NCI-H2081 (cell line): Measurements from ENCODE around the gene DDX41.
"Not testable (repeated sequence)": the region's sequence is repeated elsewhere in the genome, so short reads cannot be mapped to it uniquely, and the experiment has no call there.

Experiments used
- DNase-seq, 2 experiments: peaks; one replicate each; lab custom pipeline; 2025; lab: John Stamatoyannopoulos, UW

The DDX41 gene

DNA sequence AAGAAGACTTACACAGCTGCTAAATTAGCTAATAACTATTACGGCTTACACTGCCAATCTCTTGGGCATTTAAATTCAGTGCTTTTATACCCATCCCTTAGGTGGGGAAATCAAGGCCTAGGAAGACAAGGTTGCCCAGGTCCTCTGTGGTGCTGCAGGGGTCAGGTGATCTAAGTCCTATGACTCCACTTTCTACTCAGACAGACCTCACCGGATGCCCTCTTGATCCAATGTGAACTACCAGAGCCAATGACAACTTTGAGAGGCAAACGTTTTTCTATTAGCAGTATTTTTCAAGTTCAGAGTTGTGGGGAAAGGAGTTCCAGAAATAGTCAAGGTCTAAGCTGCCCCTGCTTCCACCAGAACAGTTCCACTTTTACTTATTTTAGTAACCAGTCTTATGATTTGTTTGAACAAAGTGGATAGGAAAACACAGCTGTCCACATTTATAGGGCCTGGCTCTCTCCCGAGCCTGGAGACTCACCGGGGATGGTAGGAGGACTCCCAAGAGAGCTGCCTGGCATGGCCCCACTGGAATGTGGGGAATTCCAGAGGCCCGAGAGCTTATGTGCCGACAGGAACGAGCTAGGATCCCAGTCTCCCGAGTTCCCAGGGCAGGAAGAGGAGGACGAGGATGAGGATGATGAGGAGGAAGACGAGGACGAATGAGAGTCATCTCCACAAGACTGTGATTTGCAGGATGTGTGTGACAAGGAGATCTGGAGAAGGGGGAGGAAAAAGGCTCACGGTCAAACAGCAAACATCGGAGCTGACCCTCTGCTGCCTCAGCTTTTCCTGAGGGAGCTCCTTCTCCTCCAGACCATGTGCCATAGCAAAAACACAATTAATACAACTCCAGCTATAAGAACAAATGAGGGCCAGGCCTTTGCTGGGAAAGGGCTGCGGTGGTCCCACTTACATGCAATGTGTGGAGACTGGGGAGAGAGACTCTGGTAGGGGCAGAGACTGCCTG lies 20.9 kb upstream of the DDX41 start:
- DNase-seq: no peak

DNA sequence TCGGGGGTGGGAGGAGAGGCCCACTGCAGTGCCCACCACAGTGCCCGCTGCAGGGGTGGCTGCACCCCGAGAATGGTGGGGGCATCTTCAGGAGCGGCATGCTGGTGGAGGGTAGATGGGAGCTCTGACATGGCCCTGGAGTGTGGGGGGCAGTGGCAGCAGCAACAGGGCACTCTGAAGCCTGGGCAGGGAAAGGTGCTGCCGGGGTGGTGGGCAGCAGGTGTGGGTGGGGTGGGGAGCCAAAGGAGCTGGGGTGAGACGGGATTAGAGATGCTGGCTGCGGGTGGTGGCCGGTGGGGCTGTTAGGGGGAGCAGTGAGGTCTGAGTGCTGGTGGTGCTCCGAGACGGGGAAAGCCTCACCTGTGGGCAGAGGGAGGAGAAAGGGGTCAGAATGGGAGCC lies 19.6 kb upstream of the DDX41 start:
- DNase-seq: no peak

DNA sequence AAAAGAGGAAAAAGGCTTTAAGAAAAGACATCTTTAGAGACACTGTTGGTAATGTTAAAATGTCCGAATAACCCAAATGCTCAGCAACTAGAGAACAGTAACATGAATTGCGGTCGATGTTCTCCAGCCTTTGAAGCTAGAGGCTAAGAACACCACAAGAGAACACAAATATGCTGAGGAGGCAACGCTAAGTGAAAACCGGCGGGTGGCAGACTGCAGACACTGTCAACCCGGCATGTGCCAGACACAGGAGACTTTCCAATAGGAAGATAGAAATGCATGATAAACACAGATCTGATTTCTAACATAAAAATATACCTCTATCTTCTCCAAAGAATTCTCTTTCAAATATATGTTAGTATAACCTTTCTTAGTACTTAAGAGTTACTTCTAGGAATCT lies 18.4 kb upstream of the DDX41 start:
- DNase-seq: no peak

DNA sequence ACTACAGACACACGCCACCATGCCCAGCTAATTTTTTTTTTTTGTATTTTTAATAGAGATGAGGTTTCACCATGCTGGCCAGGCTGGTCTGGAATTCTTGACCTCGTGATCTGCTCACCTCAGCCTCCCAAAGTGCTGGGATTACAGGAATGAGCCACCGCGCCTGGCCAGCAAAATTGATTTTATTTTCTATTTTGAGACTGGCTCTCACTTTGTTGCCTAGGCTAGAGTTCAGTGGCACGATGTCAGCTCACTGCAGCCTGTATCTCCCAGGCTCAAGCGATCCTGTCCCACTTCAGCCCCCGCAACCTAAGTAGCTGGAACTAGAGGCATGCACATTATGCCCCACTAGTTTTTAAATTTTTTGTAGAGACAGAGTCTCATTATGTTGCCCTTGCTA lies 17.7 kb upstream of the DDX41 start:
- DNase-seq: not testable (repeated sequence)

DNA sequence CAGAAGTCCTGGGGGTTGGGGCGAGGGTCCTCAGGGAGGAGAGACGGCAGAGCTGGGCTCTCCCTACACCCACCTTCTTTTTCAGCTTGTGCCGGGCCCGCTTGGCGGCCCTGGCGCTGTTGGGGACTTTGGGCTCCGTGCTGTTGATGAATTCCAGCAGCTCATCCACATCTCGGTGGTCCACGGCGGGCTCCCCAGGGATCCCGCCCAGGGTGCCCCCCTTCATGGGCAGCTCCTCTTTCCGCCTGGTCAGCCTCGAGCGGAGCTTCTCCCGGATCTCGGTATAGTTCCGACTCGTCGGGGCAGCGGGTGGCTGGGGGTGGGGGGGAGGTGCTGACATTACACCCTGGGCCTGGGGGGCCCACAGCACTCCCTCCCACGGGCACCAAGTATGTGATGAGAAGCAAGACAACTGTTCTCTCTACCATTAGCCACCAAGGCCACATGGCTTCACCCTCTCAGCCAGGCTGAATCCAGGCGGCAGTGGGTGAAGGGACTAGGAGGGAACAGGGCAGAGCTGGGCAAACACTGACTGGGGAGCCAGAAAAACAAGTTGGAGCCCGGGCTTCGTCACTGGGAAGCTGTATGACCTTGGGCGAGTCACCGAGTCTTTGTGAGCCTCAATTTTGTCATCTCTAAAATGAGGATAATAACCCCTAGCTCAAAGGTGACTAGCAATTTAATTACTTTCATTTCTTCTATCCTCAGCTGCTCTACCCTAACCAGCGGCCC lies 14.6 kb upstream of the DDX41 start:
- no peak for DNase-seq

DNA sequence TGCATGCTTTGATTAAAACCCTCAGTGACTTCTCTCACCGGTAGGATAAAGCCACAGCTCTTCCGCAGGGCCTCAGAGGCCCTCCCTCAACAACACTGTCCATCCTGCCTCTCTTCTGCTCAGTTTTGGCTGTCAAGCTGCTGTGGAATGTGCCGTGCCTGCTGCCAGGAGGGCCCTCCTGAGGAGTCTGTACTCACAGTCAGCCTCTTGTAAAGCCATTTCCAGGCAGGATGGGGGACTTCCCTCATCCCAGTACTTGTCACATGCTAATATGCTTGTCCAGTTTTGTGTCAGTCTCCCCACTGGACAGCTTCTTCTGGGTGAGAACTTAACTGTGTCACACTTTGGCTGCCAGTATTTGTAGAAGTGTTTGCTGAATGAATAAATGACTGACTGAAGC lies 13.9 kb upstream of the DDX41 start:
- DNase-seq: no peak

DNA sequence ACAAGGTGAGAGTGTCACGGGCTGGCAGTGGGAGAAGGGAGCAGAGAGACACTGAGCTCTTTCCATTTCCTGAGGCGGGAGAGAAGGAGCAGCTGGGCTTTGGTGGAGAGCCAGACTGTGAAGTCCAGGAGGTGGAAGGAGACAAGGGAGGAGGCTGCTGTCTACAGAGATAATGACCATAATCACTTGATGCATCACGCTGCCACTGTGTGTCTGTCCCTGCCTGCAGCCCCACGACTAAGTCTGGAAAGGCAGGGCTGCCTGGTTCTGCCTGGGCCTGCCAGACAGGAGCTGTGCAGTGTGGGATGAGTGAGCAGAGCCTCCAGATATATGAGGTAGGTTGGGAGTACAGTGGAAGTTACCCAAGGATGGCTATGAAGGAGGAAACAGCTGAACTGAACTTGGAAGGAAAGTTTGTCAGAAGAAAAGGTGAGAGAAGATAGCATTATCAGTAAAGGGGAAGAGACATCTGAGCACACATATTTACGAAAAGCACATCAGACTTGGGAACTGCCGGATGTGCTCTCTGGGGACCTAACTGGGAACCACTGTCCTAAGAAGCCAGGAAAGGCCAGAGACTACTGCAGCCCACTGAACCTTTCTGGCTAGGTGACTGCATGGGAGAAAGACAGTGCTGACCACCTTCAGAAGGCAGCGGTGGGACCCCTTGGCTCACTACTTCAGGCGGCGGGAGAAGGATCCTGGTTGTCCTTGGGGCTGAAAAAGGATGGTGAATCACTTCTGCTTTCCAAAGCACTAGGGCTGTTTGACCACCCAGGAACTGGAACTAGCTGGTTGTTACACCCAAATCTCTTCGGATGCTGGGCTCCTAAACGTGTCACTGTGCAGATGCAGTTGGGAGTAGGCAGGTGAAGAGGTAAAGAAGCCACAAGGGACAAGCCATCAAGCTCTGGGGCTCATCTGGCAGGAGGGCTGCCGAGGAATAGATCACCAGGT lies 12.8 kb upstream of the DDX41 start:
- no peak for DNase-seq

DNA sequence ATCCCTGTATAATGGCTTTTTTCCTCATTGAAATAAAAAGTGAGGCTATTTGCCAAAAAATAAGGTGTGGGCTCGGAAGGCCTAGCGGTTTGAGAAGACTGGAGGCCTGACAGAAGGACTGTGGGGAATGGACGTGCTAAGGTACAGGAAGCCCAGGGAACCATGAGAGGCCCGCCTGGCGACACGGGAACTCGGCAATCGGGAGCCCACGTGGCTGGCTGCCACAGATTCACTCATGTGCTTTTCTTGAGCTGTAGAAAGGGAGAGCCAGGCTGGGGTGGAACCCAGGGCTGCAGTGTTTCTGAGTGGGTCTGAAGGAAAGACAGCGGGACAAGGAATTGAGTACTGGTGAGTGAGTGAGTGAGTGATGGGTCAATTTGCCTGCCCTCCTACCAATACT lies 11.9 kb upstream of the DDX41 start:
- DNase-seq: no peak

DNA sequence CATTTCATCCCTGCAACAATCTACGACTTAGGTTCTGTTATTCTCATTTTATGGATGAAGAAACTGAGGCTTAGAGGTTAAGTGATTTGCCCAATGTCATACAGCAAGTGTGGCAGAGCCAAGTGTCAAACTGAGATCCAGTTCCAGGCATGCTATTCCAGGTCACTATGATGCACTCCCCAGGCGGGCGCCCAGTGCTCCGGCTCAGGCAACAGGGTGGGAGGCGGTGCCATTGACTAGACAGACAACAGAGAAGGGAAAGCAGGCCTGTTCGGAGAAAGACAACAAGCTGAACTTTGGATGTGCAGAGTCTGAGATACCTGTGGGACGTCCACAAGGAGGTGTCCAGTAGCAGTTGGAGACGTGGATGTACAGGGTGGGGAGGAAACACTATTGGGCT lies 10.8 kb upstream of the DDX41 start:
- no peak for DNase-seq

DNA sequence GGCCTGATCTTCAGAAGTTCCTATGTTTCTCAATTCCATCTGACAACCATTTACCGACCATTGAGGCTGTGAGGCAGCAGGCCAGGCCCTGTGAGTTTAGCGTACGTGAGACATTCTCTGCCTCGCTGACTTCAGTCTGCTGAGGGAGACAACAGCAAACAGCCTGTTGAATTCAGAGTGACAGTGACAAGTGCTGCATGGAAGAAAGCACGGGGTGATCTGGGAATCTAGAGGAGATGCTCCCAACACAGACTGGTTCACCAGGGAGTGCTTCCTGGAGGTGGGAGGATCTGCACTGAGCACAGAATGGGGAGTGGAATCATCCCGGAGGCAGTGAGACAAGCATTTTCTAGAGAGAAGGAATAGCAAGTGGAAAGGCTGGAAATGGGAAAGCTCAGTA lies 10.0 kb upstream of the DDX41 start:
- no peak for DNase-seq

DNA sequence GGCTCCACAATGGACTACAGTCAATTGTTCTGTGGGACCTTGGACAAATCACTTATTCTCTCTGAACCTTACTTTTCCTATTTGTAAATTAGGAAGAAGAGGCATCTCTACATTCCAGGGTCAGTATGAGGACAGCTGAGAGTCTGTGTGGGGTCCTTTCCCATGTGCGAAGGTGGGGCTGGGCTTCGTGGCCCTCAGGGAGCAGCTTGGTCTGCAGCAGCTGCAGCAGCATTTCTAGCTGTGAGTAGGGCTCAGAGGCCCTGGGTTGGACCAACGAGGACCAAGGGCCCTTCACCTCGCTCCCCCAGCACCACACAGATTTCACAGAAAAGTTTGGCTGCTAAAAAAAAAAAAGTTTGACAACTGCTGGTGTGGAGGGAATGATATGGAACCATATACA lies 9.4 kb upstream of the DDX41 start:
- DNase-seq: no peak

DNA sequence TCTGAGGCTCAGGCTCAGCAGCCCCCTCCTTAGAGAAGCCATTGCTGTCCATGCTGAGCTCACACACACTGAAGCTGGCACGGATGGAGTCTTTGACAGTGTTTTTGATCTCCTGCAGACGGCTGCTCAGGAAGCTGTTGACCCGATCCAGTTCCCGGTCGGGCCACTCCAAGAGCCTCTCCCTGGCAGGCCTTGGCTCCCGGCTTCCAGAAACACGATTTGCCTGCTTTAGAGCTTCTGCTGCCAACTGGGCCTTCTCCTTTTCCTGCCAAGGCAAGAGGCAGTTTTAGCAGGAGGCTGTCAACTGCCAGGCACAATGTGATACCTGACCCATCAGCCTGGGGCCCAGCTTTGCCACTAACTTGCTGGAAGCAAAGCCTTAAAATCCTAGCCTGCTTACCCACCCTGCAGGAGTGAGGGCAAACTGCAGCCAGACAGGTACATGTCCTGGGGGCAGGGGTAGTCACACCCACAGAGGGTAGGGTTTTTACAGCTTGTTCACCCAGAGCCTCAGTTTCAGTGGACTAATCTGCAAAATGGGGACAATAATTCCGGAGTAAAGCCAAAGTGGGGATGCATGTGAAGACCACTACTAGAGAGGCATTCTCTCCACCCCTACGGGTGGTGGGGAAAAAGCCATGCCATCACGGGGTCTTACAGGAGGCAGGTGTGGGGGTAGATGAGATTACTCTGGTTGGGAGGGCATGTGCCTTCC lies 8.3 kb upstream of the DDX41 start:
- no peak for DNase-seq

DNA sequence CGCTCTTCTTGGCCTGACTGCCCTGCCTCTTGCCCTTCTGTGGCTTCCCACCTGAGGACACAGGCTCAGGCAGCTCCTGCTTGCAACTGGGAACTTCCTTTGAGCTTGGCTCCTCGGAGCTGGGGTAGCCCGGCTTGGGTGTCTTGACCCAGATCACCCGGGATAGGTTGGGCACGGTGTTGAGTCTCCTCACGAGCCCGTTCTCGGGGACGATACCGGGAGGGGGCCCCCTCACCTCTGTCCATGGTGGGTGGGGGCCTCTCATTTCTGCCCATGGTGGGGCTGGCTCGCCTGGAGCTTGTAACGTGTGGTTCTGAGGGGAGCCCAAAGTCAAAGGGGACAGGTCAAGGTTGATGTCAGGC lies 7.8 kb upstream of the DDX41 start:
- no peak for DNase-seq

DNA sequence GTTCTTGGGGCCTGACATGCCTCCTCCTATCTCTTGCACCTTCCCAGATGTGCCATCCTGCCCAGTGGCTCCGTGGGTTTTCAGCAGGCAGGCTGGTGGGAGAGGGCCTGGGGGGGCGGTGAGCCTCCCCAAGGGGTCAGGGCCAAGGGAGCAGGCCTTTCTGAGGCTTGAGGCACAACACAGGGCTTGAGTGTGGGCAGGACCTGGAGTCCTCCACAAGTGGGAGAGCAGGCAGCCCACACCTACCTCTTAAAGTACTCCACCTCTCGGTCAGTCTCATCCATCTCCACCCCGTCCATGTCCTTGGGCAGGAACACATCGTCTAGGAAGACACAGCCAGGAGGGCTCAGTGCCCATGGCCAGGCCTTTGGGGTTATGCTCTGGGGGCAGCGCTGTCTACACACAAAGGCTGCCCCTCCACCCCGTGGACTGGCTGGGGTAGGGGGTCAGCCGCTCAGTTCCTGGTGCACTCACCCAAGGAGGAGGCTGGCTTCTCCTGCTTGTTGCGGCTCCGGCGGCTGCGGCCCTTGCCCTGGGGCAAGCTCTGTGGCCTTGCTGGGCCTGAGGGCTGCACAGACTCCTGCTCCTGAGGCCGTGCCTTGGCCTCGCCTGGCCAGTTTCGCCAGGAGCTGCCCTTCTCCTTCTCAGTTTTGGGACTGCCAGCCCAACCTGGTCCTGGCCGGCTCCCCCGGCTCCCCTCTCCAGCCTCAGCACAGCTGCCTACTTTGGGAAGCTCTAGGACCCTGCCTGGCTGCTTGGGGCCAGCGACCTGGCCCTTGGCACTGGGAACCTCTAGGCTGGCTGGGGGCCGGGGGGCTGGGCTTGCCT lies 7.2 kb upstream of the DDX41 start:
- DNase-seq: no peak

DNA sequence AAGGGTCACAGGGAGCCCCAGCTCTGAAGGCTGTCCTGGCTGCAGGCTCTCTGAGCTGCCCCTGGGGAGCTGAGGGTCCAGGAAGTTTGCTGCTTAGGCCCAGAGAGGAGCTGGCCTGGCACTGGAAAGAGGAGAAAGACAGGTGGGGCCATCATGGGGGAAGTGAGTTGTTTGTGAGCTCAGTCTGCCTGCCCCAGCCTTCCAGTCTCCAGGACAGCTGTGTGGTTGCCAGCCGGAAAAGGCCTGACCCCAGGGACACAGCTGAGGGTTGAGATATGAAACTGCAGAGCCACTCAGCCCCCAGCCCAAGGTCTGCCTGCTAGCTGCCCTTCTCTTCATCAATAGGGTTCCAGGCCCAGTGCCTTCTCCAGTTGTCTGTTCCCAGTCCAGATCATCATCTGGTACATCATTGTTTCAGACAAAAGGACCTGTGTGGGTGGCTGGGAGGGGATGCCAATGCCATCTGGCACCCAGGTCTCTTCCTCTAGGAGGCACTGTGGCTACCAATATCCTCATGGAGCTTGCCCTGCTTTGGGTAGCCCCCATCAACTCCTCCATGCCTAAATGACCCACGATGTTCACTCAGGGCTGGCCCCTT lies 4.3 kb upstream of the DDX41 start:
- no peak for DNase-seq

DNA sequence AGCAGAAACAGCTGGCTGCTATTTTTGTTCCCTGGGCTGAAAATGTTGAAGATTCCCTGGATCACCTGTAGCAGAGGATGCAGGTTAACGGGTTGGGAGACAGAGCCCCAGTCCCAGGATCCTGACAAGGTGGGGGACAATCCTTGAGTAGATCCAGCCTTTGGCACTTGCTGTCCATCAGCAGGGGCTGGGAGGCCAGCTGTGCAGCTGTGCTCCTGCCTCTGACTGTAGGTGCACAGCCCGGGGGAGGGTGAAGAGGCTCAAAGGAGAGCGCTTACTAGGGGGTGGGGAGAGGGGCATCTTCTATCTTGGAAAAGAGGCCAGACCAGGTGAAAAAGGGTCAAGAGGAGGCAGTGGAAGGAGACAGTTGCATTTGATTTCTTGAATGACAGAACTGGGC lies 3.5 kb upstream of the DDX41 start:
- DNase-seq: no peak

DNA sequence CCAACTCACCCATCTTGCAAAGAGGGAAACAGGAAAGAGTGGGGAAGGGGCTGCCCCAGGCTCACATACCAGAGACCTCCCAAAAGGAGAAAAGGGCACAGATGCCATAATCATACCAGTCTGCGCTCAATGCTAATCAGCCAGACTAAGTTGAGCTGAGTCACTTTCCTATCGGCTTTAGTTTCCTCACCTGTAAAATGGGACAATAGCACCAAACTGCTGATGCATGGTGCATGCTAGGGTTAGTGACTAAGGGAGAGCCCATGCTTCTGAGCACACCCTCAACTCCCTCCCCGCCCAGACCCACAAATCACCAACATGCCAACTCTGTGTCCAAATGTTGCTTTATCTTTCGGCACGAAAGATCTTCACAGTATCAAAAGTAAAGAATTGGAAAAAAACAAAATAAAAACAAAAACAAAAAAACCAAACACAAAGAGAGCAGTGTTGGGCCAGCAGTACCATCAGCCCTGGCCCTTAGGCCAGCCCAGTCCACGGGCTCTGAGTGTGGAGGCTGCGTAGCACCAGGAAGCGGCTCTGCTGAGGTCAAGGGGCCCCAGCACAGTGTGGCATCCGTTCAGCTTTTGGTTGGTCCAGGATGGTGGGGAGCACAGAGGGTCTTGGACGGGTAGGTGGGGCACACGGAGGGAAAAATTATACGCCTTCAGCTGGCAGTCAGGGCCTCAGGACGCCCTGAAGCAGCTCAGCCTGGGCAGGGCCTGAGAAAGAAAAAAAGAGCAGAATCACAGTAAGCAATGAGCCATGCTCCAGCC lies 2.9 kb upstream of the DDX41 start:
- DNase-seq: no peak

DNA sequence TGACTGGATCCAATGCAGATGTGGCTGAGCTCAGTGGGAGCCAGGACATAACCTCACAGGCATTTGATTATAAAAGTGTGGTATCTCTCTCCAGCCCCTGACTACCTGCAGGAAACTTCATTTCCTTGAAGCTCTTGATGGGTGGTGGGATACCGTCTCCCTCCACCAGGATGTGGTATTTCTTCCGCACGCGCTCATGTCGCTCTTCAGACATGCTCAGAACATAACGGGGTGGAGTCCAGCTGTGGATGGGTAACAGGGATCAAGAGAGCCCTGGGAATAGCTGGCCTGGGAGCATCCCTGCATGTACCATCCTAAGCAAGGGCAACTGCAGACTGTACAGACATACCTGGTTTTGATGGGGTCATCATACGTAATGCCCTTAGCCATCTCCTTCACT lies 1.2 kb downstream of the DDX41 start:
- DNase-seq: no peak

DNA sequence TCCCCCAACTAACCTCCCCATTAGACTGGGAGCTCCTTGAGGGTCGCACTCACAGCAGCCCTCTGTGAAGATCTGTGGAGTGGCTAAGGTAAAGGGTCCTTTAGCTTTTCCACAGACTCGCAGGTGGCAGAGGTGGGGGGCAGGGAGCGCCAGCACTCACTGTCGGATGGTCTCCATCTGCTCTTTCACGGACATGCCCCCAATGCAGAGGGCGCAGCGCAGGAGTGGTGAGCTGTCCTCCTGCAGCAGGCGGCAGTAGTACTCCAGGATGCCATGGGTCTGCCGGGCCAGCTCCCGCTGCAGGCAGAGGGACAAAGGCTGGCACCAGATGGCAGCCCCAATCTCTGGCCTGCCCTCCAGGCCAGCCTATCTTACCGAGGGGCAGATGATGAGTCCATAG lies 2.2 kb downstream of the DDX41 start:
- DNase-seq: no peak

DNA sequence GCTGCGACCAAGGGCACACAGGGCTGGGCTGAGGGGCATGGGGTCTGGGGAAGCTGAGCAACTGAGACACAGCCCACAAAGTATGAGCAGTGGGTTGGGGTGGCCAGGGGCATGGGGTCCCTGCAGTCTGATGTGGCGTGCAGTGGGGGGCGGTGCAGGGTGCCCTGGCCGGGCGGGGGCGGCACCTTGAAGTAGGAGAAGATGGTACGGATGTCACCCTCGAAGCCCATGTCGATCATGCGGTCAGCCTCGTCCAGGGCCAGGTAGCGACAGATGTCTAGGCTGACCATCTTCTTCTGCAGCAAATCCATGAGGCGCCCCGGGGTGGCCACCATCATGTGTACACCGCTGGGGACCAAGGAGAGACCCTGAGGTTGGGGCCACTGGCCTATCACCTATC lies 3.3 kb downstream of the DDX41 start:
- DNase-seq: no peak
